Vagina (tissue), 2 donors: ENCODE results near the gene RNPC3.

Experiments
- CTCF ChIP-seq, 3 experiments: fragments of 450-650 bp in 2 of 3; fragments of 200-600 bp in 1 of 3; sonication (generic) in 1 of 3; IDR thresholded peaks; one replicate each; pipeline ENCODE4 v1.5.1; 2017 to 2019; ENCODE audit warnings: antibody characterized with exemption in 3 of 3, mild to moderate bottlenecking in 2 of 3, moderate library complexity in 2 of 3
- POLR2A ChIP-seq, 2 donors: fragments of 450-650 bp; IDR thresholded peaks; one replicate each; pipeline ENCODE4 v1.6.1; 2017; ENCODE audit warnings: antibody characterized with exemption in 2 of 2, mild to moderate bottlenecking in 2 of 2, moderate library complexity in 2 of 2

GRCh38 chr1:103582464-103582863 is 57.0 kb downstream of the RNPC3 start:
- TF ChIP-seq POLR2A (IDR thresholded peaks at IDR 0.05) = no peak
- no peak for TF ChIP-seq CTCF (IDR thresholded peaks at IDR 0.05)
